Astrocyte (in vitro differentiated cells and primary cell): ENCODE data around the gene GLYATL1.

Experiments
- CTCF ChIP-seq: IDR thresholded peaks from 2 replicates; pipeline ENCODE4 v1.5.1; 2011; ENCODE audit warnings: low read depth, mild to moderate bottlenecking, inconsistent platforms, low read length, moderate library complexity; ENCODE audit not compliant: insufficient read depth
- EZH2 ChIP-seq: IDR thresholded peaks from 2 replicates; pipeline ENCODE4 v1.6.1; 2012; ENCODE audit warnings: mild to moderate bottlenecking, low read length, inconsistent platforms; ENCODE audit not compliant: insufficient read depth

GRCh38 chr11:58921778-58922390 lies 17.4 kb upstream of the GLYATL1 start:
- TF ChIP-seq EZH2 (no peak), CTCF (no peak)
